Measurements from ENCODE around the gene ALG3.

ALG3 gene

GRCh38 chr3:184237211-184237610 lies 11.6 kb downstream of the ALG3 start:
- no peak overlapping the region for H3K9ac ChIP-seq (ENCODE audit: insufficient read length, low read depth)
- no peak for DNase-seq (ENCODE audit: low read depth, low spot score)
- H3K4me3 ChIP-seq (ENCODE audit: insufficient read length, low read depth), result no peak overlapping the region
- TF ChIP-seq ZNF274 (IDR thresholded peaks at IDR 0.05; ENCODE audit: low read depth, low read length) (no peak), SUZ12 (IDR thresholded peaks at IDR 0.05; ENCODE audit: extremely low read depth, insufficient read depth, insufficient read length) (no peak), YY1 (IDR thresholded peaks at IDR 0.05; ENCODE audit: insufficient read depth, insufficient read length) (no peak)
- peaks cover 11% of the 10 kb centered on the region for H3K36me3 ChIP-seq (ENCODE audit: insufficient read depth, insufficient read length, low read length)
- H3K27me3 ChIP-seq (ENCODE audit: insufficient read depth, insufficient read length), result peaks cover 21% of the 10 kb centered on the region
- H3K9me3 ChIP-seq (ENCODE audit: insufficient read depth, low read length), result no peaks in the 10 kb centered on the region
- no peaks in the 10 kb centered on the region for H3K4me1 ChIP-seq (ENCODE audit: insufficient read depth, insufficient read length)

- H3K4me3 ChIP-seq (ENCODE audit: insufficient read length, low read depth), result no peak overlapping the region
- H3K36me3 ChIP-seq (ENCODE audit: insufficient read depth, insufficient read length, low read length), result peaks cover 6% of the 10 kb centered on the region
- H3K27me3 ChIP-seq (ENCODE audit: insufficient read depth, insufficient read length), result peaks cover 26% of the 10 kb centered on the region
- no peak overlapping the region for H3K9ac ChIP-seq (ENCODE audit: insufficient read length, low read depth)
- no peak for TF ChIP-seq SUZ12 (IDR thresholded peaks at IDR 0.05; ENCODE audit: extremely low read depth, insufficient read depth, insufficient read length)
- no peaks in the 10 kb centered on the region for H3K4me1 ChIP-seq (ENCODE audit: insufficient read depth, insufficient read length)
- H3K9me3 ChIP-seq (ENCODE audit: insufficient read depth, low read length), result no peaks in the 10 kb centered on the region
- DNase-seq (ENCODE audit: low read depth, low spot score), result no peak
Measured at GRCh38 chr3:184236636-184237035, 12.1 kb downstream of the ALG3 start.

GRCh38 chr3:184236033-184236410 lies 12.7 kb downstream of the ALG3 start:
- H3K9me3 ChIP-seq (ENCODE audit: insufficient read depth, low read length), result no peaks in the 10 kb centered on the region
- no peak for DNase-seq (ENCODE audit: low read depth, low spot score)
- peaks cover 2% of the 10 kb centered on the region for H3K4me1 ChIP-seq (ENCODE audit: insufficient read depth, insufficient read length)
- TF ChIP-seq ZNF274 (IDR thresholded peaks at IDR 0.05; ENCODE audit: low read depth, low read length), result no peak
- TF ChIP-seq SUZ12 (IDR thresholded peaks at IDR 0.05; ENCODE audit: extremely low read depth, insufficient read depth, insufficient read length), result no peak
- no peak for TF ChIP-seq YY1 (IDR thresholded peaks at IDR 0.05; ENCODE audit: insufficient read depth, insufficient read length)
- peaks cover 32% of the 10 kb centered on the region for H3K27me3 ChIP-seq (ENCODE audit: insufficient read depth, insufficient read length)
- no peak overlapping the region for H3K9ac ChIP-seq (ENCODE audit: insufficient read length, low read depth)
- no peaks in the 10 kb centered on the region for H3K36me3 ChIP-seq (ENCODE audit: insufficient read depth, insufficient read length, low read length)
- no peak overlapping the region for H3K4me3 ChIP-seq (ENCODE audit: insufficient read length, low read depth)

- DNase-seq (ENCODE audit: low read depth, low spot score), result no peak
- no peak overlapping the region for H3K4me3 ChIP-seq (ENCODE audit: insufficient read length, low read depth)
- no peak overlapping the region for H3K9ac ChIP-seq (ENCODE audit: insufficient read length, low read depth)
- no peaks in the 10 kb centered on the region for H3K36me3 ChIP-seq (ENCODE audit: insufficient read depth, insufficient read length, low read length)
- H3K4me1 ChIP-seq (ENCODE audit: insufficient read depth, insufficient read length), result peaks cover 6% of the 10 kb centered on the region
- H3K9me3 ChIP-seq (ENCODE audit: insufficient read depth, low read length), result no peaks in the 10 kb centered on the region
- H3K27me3 ChIP-seq (ENCODE audit: insufficient read depth, insufficient read length), result peaks cover 38% of the 10 kb centered on the region
- no peak for TF ChIP-seq ZNF274 (IDR thresholded peaks at IDR 0.05; ENCODE audit: low read depth, low read length)
- no peak for TF ChIP-seq SUZ12 (IDR thresholded peaks at IDR 0.05; ENCODE audit: extremely low read depth, insufficient read depth, insufficient read length)
- TF ChIP-seq YY1 (IDR thresholded peaks at IDR 0.05; ENCODE audit: insufficient read depth, insufficient read length), result no peak
Measured at GRCh38 chr3:184235381-184236032, 13.3 kb downstream of the ALG3 start.

- no peak overlapping the region for H3K9ac ChIP-seq (ENCODE audit: insufficient read length, low read depth)
Measured at GRCh38 chr3:184234671-184235380, 13.9 kb downstream of the ALG3 start.

GRCh38 chr3:184234224-184234623 lies 14.5 kb downstream of the ALG3 start:
- Histone ChIP-seq H3K4me3 (ENCODE audit: insufficient read length, low read depth) (no peak overlapping the region), H3K9ac (ENCODE audit: insufficient read length, low read depth) (no peak overlapping the region)
- DNase-seq (ENCODE audit: low read depth, low spot score), result no peak

More at GRCh38 chr3:184234671-184235380, 13.9 kb downstream of the ALG3 start:
- no peak overlapping the region for H3K4me3 ChIP-seq (ENCODE audit: insufficient read length, low read depth)
- peaks cover 44% of the 10 kb centered on the region for H3K27me3 ChIP-seq (ENCODE audit: insufficient read depth, insufficient read length)
- H3K9me3 ChIP-seq (ENCODE audit: insufficient read depth, low read length), result no peaks in the 10 kb centered on the region
- no peaks in the 10 kb centered on the region for H3K36me3 ChIP-seq (ENCODE audit: insufficient read depth, insufficient read length, low read length)
- TF ChIP-seq SUZ12 (IDR thresholded peaks at IDR 0.05; ENCODE audit: extremely low read depth, insufficient read depth, insufficient read length) (no peak), YY1 (IDR thresholded peaks at IDR 0.05; ENCODE audit: insufficient read depth, insufficient read length) (no peak), ZNF274 (IDR thresholded peaks at IDR 0.05; ENCODE audit: low read depth, low read length) (no peak)
- peaks cover 6% of the 10 kb centered on the region for H3K4me1 ChIP-seq (ENCODE audit: insufficient read depth, insufficient read length)
- no peak for DNase-seq (ENCODE audit: low read depth, low spot score)

GRCh38 chr3:184233127-184233843 lies 15.5 kb downstream of the ALG3 start:
- Histone ChIP-seq H3K27me3 (ENCODE audit: insufficient read depth, insufficient read length) (peaks cover 60% of the 10 kb centered on the region), H3K4me3 (ENCODE audit: insufficient read length, low read depth) (no peak overlapping the region), H3K4me1 (ENCODE audit: insufficient read depth, insufficient read length) (peaks cover 6% of the 10 kb centered on the region), H3K36me3 (ENCODE audit: insufficient read depth, insufficient read length, low read length) (no peaks in the 10 kb centered on the region), H3K9ac (ENCODE audit: insufficient read length, low read depth) (no peak overlapping the region), H3K9me3 (ENCODE audit: insufficient read depth, low read length) (no peaks in the 10 kb centered on the region)
- no peak for DNase-seq (ENCODE audit: low read depth, low spot score)
- TF ChIP-seq YY1 (IDR thresholded peaks at IDR 0.05; ENCODE audit: insufficient read depth, insufficient read length) (no peak), SUZ12 (IDR thresholded peaks at IDR 0.05; ENCODE audit: extremely low read depth, insufficient read depth, insufficient read length) (no peak), ZNF274 (IDR thresholded peaks at IDR 0.05; ENCODE audit: low read depth, low read length) (no peak)

More at GRCh38 chr3:184234224-184234623, 14.5 kb downstream of the ALG3 start:
- Histone ChIP-seq H3K4me1 (ENCODE audit: insufficient read depth, insufficient read length) (peaks cover 6% of the 10 kb centered on the region), H3K9me3 (ENCODE audit: insufficient read depth, low read length) (no peaks in the 10 kb centered on the region), H3K27me3 (ENCODE audit: insufficient read depth, insufficient read length) (peaks cover 50% of the 10 kb centered on the region), H3K36me3 (ENCODE audit: insufficient read depth, insufficient read length, low read length) (no peaks in the 10 kb centered on the region)
- TF ChIP-seq ZNF274 (IDR thresholded peaks at IDR 0.05; ENCODE audit: low read depth, low read length) (no peak), YY1 (IDR thresholded peaks at IDR 0.05; ENCODE audit: insufficient read depth, insufficient read length) (no peak), SUZ12 (IDR thresholded peaks at IDR 0.05; ENCODE audit: extremely low read depth, insufficient read depth, insufficient read length) (no peak)
